Esophagus muscularis mucosa (tissue), 4 donors: Measurements from ENCODE around the gene DBN1. TPM values are rescaled to one million over a fixed set of nuclear protein-coding genes. Genes with fewer than 3 reads are reported as not detected.

Experiments used
- DNase-seq: peaks from one replicate; pipeline ENCODE4 v3.0.0-alpha.2; 2017; ENCODE audit errors: extremely low spot score
- H3K27ac ChIP-seq, 4 donors: fragments of 200-600 bp; sonication (generic); replicated peaks in 1 of 4; 1 replicate in 3 of 4; 2 replicates in 1 of 4; pipeline ENCODE4 v1.5.1; 2016 to 2019; ENCODE audit warnings: mild to moderate bottlenecking in 1 of 4
- H3K27me3 ChIP-seq, 4 donors: fragments of 200-600 bp; sonication (generic); one replicate each; pipeline versions ENCODE4 v1.5.1 to v1.6.0; 2016 to 2019
- H3K36me3 ChIP-seq, 4 donors: fragments of 200-600 bp; sonication (generic); one replicate each; pipeline ENCODE4 v1.5.1; 2016 to 2019
- H3K4me1 ChIP-seq, 4 donors: fragments of 200-600 bp; sonication (generic); one replicate each; pipeline ENCODE4 v1.5.1; 2016 to 2019
- H3K4me3 ChIP-seq, 4 donors: fragments of 200-600 bp; sonication (generic); 1 replicate in 2 of 4; 2 replicates in 2 of 4; pipeline ENCODE4 v1.5.1; 2016 to 2019; ENCODE audit warnings: mild to moderate bottlenecking in 4 of 4, moderate library complexity in 1 of 4
- H3K9me3 ChIP-seq, 4 donors: fragments of 200-600 bp; sonication (generic); 1 replicate in 3 of 4; 2 replicates in 1 of 4; pipeline ENCODE4 v1.5.1; 2016 to 2019
- EP300 ChIP-seq: sonication (generic); formaldehyde crosslinking; IDR thresholded peaks from one replicate; pipeline ENCODE4 v1.6.1; 2017; ENCODE audit warnings: antibody characterized with exemption
- POLR2A ChIP-seq: fragments of 450-650 bp; IDR thresholded peaks from one replicate; pipeline ENCODE4 v1.6.1; 2017; ENCODE audit warnings: antibody characterized with exemption, moderate library complexity, mild to moderate bottlenecking, low read depth
- POLR2AphosphoS5 ChIP-seq, 2 donors: sonication (generic); formaldehyde crosslinking; IDR thresholded peaks; one replicate each; pipeline ENCODE4 v1.6.1; 2017; ENCODE audit warnings: antibody characterized with exemption in 2 of 2
- WGBS: methylation state at CpG from one replicate; pipeline ENCODE4 v1.1.5; 2018; 5-methylcytosine and 5-hydroxymethylcytosine counted together
- intact Hi-C: fragments of 100-400 bp; cut with DNase I; formaldehyde crosslinking; loops from one replicate; pipeline ENCODE4 v1.15.1; 2023
- total RNA-seq, 4 donors: library from RNA; depleted of rRNA; stranded (reverse); fragments of >200 nt; gene quantifications; one replicate each; pipeline versions ENCODE4 v1.1.0 to v1.2.1, GENCODE V29; 2016
- TF ChIP-seq, protein P1 (sequence below), 3 experiments: fragments of 200-600 bp in 2 of 3; fragments of 450-650 bp in 1 of 3; sonication (generic) in 2 of 3; IDR thresholded peaks; one replicate each; pipeline ENCODE4 v1.5.1; 2017 to 2019; ENCODE audit warnings: antibody characterized with exemption in 3 of 3, mild to moderate bottlenecking in 2 of 3, moderate library complexity in 1 of 3

Gene DBN1
- total RNA-seq, 4 donors from 2014 or later = 92.2 to 160 (median 130) TPM

DNA sequence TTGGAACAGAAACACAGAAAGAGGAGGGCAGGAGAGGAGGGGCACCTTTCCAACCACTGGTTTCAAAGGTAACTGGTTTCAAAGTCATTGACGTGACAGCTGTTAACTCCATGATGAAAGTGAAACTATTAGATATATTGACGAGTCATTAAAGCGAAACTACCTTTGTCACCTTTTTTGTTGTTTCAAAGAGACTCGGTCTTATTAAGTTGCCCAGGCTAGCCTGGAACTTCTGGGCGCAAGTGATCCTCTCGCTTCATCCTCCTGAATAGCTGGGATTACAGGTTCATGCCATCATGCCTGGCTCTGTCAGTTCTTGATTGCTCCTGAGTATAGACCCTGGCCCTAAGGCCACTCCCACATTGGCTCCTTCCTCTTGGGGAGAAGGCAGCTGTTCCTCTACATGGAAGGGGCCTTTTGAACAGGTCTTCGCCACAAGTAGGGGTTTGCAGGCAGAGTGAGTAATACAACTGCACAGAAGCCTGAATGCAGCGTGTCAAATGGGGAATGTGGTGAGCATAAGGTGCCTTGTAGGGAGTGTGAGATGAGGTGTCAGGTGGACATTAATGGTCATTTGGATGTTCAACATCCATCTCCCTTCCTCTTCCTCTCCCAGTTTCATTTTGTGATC, 60.7 kb downstream of the DBN1 start:
- no peak for TF ChIP-seq EP300
- TF ChIP-seq POLR2A = no peak
- TF ChIP-seq POLR2AphosphoS5 (IDR thresholded peaks at IDR 0.05) = no peak
- TF ChIP-seq, protein P1, sequence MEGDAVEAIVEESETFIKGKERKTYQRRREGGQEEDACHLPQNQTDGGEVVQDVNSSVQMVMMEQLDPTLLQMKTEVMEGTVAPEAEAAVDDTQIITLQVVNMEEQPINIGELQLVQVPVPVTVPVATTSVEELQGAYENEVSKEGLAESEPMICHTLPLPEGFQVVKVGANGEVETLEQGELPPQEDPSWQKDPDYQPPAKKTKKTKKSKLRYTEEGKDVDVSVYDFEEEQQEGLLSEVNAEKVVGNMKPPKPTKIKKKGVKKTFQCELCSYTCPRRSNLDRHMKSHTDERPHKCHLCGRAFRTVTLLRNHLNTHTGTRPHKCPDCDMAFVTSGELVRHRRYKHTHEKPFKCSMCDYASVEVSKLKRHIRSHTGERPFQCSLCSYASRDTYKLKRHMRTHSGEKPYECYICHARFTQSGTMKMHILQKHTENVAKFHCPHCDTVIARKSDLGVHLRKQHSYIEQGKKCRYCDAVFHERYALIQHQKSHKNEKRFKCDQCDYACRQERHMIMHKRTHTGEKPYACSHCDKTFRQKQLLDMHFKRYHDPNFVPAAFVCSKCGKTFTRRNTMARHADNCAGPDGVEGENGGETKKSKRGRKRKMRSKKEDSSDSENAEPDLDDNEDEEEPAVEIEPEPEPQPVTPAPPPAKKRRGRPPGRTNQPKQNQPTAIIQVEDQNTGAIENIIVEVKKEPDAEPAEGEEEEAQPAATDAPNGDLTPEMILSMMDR (IDR thresholded peaks at IDR 0.05) = no peak
- Histone ChIP-seq H3K36me3 (no peaks in the 10 kb centered on the region), H3K27ac (no peak overlapping the region), H3K4me1 (peaks cover 0 to 11% (median 5%) of the 10 kb centered on the region in 4 donors), H3K9me3 (no peaks in the 10 kb centered on the region), H3K27me3 (no peaks in the 10 kb centered on the region), H3K4me3 (no peak overlapping the region)
- WGBS = 91% methylated on average over 8 of the region's 8 CpGs
- intact Hi-C loops = no loop called here
- DNase-seq = no peak

DNA sequence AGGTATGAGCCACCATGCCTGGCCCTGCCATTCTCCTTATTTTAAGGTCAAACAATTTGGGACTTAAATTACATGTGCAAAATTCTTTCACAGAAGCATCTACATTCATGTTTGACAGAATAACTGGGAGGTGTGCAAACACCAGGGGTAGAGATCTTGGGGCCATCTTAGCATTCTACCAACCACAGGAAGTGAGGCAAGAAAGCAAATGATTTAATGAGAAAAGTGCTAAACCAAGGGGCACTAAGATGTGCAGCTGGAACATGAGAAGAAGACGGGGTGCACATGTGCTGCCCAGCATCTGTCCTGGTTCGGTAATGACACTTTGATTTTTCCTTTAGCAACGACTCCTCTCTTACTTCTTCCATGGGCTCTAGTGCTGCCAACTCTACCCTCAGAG, 62.9 kb downstream of the DBN1 start:
- Histone ChIP-seq H3K4me3 (no peak overlapping the region), H3K36me3 (no peaks in the 10 kb centered on the region), H3K9me3 (no peaks in the 10 kb centered on the region), H3K27me3 (peaks cover 0 to 6% (median 0%) of the 10 kb centered on the region in 4 donors), H3K27ac (no peak overlapping the region), H3K4me1 (no peaks in the 10 kb centered on the region)
- 73% methylated on average over 3 of the region's 3 CpGs for WGBS
- intact Hi-C loops = no loop called here
- DNase-seq = no peak
- TF ChIP-seq POLR2A (no peak), POLR2AphosphoS5 (IDR thresholded peaks at IDR 0.05) (no peak)
- TF ChIP-seq, protein P1 (IDR thresholded peaks at IDR 0.05) = no peak

DNA sequence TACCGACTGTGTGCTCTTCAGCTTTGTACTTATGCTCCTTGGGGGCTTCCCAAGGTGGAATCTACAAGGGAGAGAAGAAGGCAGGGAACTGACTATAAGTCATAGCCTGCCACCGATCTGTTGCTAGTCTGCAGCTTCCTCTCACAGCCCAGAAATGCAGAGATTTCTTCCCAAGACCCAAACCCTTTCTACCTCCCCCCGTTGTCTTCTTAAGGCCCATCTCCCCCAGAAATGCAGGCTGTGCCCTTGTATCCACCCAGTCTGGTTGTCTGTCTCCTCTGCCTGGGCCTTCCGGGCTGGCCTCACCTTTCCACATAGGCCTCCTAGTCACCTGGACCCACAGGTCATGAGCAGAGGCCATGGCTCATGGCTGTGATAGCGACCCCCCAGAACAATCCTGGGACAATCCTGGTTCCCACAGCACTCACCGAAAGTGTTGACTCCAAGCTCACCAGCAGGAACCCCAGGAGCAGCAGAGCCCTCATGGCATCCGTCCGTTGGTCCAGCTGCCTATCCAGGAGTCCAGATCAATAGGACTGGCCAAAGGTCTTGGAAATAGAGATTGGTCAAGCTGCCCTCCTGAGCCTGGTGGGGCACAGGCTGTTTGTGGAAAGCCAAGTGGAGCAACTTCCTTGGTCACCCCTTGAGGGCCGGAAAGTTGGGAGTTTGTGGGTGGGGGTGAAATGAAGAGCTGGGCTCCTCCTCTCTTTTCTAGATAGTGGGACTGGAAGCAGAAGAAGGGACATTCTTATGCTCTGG, 64.2 kb downstream of the DBN1 start, which contains the start of gene F12:
TSS of gene F12 (minus strand) at position 522 of the 759 bp plus-strand sequence. CDS start at position 485, 37 bp downstream.
- TF ChIP-seq EP300 = no peak
- TF ChIP-seq POLR2AphosphoS5 (IDR thresholded peaks at IDR 0.05) = no peak
- TF ChIP-seq POLR2A = no peak
- TF ChIP-seq, protein P1 (IDR thresholded peaks at IDR 0.05) = no peak
- Histone ChIP-seq H3K36me3 (no peaks in the 10 kb centered on the region), H3K9me3 (no peaks in the 10 kb centered on the region), H3K4me1 (peaks cover 8 to 10% (median 8%) of the 10 kb centered on the region in 4 donors), H3K27ac (no peak within 1 kb of the TSS), H3K27me3 (peaks cover 0 to 20% (median under 1%) of the 10 kb centered on the region in 4 donors), H3K4me3 (no peak within 1 kb of the TSS)
- no peak for DNase-seq
- intact Hi-C loops = no loop called here
- WGBS = 85% methylated on average over 6 of the region's 9 CpGs

Other genes starting within 250 kb of the DBN1 start
- gene RAB24, start 169.9 kb downstream of the DBN1 start, total RNA-seq = 10 to 100 TPM; 20.0 to 35.4 (median 31.1) TPM
- 10 to 100 TPM; 80.6 to 93.6 (median 88.2) TPM for gene PRELID1, start 169.8 kb downstream of the DBN1 start, total RNA-seq
- 10 to 100 TPM in 1 of 4 donors, 1 to 10 TPM in 3; 2.5 to 11.2 (median 7.9) TPM for gene MXD3, start 161.7 kb downstream of the DBN1 start, total RNA-seq
- gene LMAN2, start 122.0 kb downstream of the DBN1 start, total RNA-seq = 100 to 1,000 TPM in 3 of 4 donors, 10 to 100 TPM in 1; 95.1 to 168 (median 128) TPM
- gene RGS14, start 115.7 kb downstream of the DBN1 start, total RNA-seq = 10 to 100 TPM in 2 of 4 donors, 1 to 10 TPM in 2; 3.7 to 18.3 (median 11.9) TPM
- not detected for gene SLC34A1, start 89.2 kb downstream of the DBN1 start, total RNA-seq
- not detected for gene PFN3, start 73.0 kb downstream of the DBN1 start, total RNA-seq
- under 1 TPM in 1 of 4 donors, not detected in 3; 0.17 TPM for gene F12, start 64.1 kb downstream of the DBN1 start, total RNA-seq
- 10 to 100 TPM; 29.1 to 44.7 (median 36.3) TPM for gene GRK6, start 47.0 kb downstream of the DBN1 start, total RNA-seq
- 1 to 10 TPM in 2 of 4 donors, under 1 TPM in 2; 0.42 to 2.5 (median 1.6) TPM for gene PRR7, start 26.8 kb downstream of the DBN1 start, total RNA-seq
- gene PDLIM7, start 24.0 kb upstream of the DBN1 start, total RNA-seq = 1,000 to 10,000 TPM in 1 of 4 donors, 100 to 1,000 TPM in 3; 316 to 1,085 (median 575) TPM
- gene DOK3, start 36.2 kb upstream of the DBN1 start, total RNA-seq = 10 to 100 TPM in 1 of 4 donors, 1 to 10 TPM in 3; 6.7 to 15.2 (median 7.5) TPM
- 10 to 100 TPM; 58.1 to 92.1 (median 66.0) TPM for gene DDX41, start 43.3 kb upstream of the DBN1 start, total RNA-seq
- gene FAM193B, start 80.9 kb upstream of the DBN1 start, total RNA-seq = 10 to 100 TPM; 24.4 to 65.6 (median 50.7) TPM
- gene TMED9, start 118.6 kb upstream of the DBN1 start, total RNA-seq = 10 to 100 TPM; 47.3 to 75.7 (median 62.3) TPM
- 10 to 100 TPM; 14.3 to 17.9 (median 16.9) TPM for gene B4GALT7, start 126.5 kb upstream of the DBN1 start, total RNA-seq